Osteoblast (primary cell): ENCODE results near the gene FOXM1. TPM values are rescaled to one million over a fixed set of nuclear protein-coding genes. Genes with fewer than 3 reads are reported as not detected.

Experiments used
- DNase-seq: peaks from one replicate; pipeline ENCODE4 v3.0.0; 2011; ENCODE audit warnings: low spot score, mixed read lengths; ENCODE audit not compliant: insufficient read length; ENCODE audit errors: missing footprints
- H2AFZ ChIP-seq: 2 replicates; pipeline ENCODE4 v1.6.0; 2011; ENCODE audit warnings: mild to moderate bottlenecking, low read length
- H3K27ac ChIP-seq: 2 replicates; pipeline ENCODE4 v1.5.1; 2011; ENCODE audit warnings: mild to moderate bottlenecking, low read depth, low read length, moderate library complexity
- H3K27me3 ChIP-seq: 2 replicates; pipeline ENCODE4 v1.6.0; 2012; ENCODE audit warnings: mild to moderate bottlenecking, control low read depth, inconsistent platforms, low read length, moderate library complexity; ENCODE audit not compliant: insufficient read depth
- H3K36me3 ChIP-seq: 2 replicates; pipeline ENCODE4 v1.5.1; 2011; ENCODE audit warnings: mild to moderate bottlenecking, low read length, control low read depth, moderate library complexity; ENCODE audit not compliant: insufficient read depth
- H3K4me1 ChIP-seq: 2 replicates; pipeline ENCODE4 v1.5.1; 2011; ENCODE audit warnings: mild to moderate bottlenecking, low read length, control low read depth, moderate library complexity; ENCODE audit not compliant: insufficient read depth
- H3K4me2 ChIP-seq: 2 replicates; pipeline ENCODE4 v1.6.0; 2011; ENCODE audit warnings: mild to moderate bottlenecking, low read length; ENCODE audit not compliant: insufficient read depth
- H3K4me3 ChIP-seq: fragments of 200-600 bp; sonication (generic); 3 replicates; pipeline ENCODE4 v1.5.1; 2012; ENCODE audit warnings: mild to moderate bottlenecking, low read length, inconsistent platforms; ENCODE audit not compliant: insufficient read depth
- H3K79me2 ChIP-seq: 2 replicates; pipeline ENCODE4 v1.6.0; 2012; ENCODE audit warnings: mild to moderate bottlenecking, low read length, control low read depth, inconsistent platforms; ENCODE audit not compliant: insufficient read depth
- H3K9me3 ChIP-seq: 2 replicates; pipeline ENCODE4 v1.5.1; 2011; ENCODE audit warnings: low read depth, low read length, control low read depth
- H4K20me1 ChIP-seq: 2 replicates; pipeline ENCODE4 v1.6.0; 2012; ENCODE audit warnings: mild to moderate bottlenecking, low read length, control low read depth; ENCODE audit not compliant: insufficient read depth
- CTCF ChIP-seq: IDR thresholded peaks from 2 replicates; pipeline ENCODE4 v1.5.1; 2011; ENCODE audit warnings: mild to moderate bottlenecking, low read depth, low read length, moderate library complexity; ENCODE audit errors: extremely low read depth
- total RNA-seq: library from RNA; depleted of rRNA; stranded (reverse); fragments of >200 nt; gene quantifications from 2 replicates; pipeline ENCODE4 v1.2.3, GENCODE V29; 2012

Gene FOXM1
- total RNA-seq, 1 donor: 3.3 TPM

GRCh38 chr12:2829275-2829674 is 47.7 kb downstream of the FOXM1 start:
- Histone ChIP-seq H2AFZ (no peak overlapping the region), H3K27ac (no peak overlapping the region), H3K4me1 (peaks cover 11% of the 10 kb centered on the region), H3K4me3 (no peak overlapping the region), H3K4me2 (no peak overlapping the region), H3K36me3 (peaks cover 28% of the 10 kb centered on the region), H3K27me3 (peaks cover 2% of the 10 kb centered on the region), H3K79me2 (no peaks in the 10 kb centered on the region), H3K9me3 (no peaks in the 10 kb centered on the region), H4K20me1 (no peaks in the 10 kb centered on the region)
- no peak for TF ChIP-seq CTCF
- no peak for DNase-seq

DNA sequence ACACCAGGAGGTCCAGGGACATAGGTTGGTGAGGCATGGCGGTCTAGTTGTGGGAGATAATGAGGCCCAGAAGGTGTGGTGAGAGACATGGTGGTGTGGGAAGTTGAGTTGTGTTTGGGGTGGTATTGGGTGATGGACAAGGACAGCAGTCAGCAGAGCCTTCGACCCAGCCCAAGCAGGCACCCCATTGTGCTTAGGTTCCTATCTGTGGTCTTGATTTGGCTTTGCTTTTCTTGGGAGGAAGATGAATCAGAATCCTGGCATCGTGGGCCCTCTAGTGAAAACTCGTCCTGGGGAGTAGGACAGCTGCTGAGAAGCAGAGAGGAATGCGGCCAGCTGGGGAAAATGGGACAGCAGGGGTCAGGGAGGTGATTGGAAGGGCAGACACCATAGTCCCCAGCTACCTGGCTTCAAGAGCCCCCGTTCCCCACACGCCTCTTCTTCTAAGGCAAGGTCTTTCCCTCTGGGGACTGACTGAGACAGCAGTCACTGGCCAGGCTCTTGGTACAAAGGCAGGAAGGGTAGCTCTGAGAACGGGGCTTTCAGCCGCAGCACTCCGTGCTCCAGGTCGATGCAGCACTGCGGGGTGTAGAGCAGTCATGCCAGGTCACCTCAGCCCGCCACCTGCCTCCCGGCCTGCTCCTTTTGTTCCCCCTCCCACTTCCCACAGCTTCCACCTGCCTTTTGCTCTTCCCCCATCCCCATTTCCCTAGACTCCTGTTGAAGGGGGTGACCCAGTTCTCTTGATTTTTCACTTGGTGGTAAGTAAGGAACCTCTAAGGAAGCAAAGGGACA is 50.1 kb downstream of the FOXM1 start:
- Histone ChIP-seq H3K27ac (no peak overlapping the region), H3K27me3 (no peaks in the 10 kb centered on the region), H2AFZ (no peak overlapping the region), H3K4me1 (no peaks in the 10 kb centered on the region), H4K20me1 (no peaks in the 10 kb centered on the region), H3K9me3 (no peaks in the 10 kb centered on the region), H3K4me2 (no peak overlapping the region), H3K4me3 (no peak overlapping the region), H3K79me2 (no peaks in the 10 kb centered on the region), H3K36me3 (peaks cover 51% of the 10 kb centered on the region)
- peak; percentile 71 for DNase-seq
- no peak for TF ChIP-seq CTCF

- H3K79me2 ChIP-seq: no peaks in the 10 kb centered on the region
- no peak for DNase-seq
- no peak overlapping the region for H3K4me3 ChIP-seq
- no peak overlapping the region for H3K4me2 ChIP-seq
- H3K27ac ChIP-seq: no peak overlapping the region
- no peak for TF ChIP-seq CTCF
- H2AFZ ChIP-seq: no peak overlapping the region
- H4K20me1 ChIP-seq: no peaks in the 10 kb centered on the region
- H3K36me3 ChIP-seq: peaks cover 60% of the 10 kb centered on the region
- no peaks in the 10 kb centered on the region for H3K27me3 ChIP-seq
- no peaks in the 10 kb centered on the region for H3K4me1 ChIP-seq
- no peaks in the 10 kb centered on the region for H3K9me3 ChIP-seq
Measured at GRCh38 chr12:2826036-2826435, 50.9 kb downstream of the FOXM1 start.

- H3K27me3 ChIP-seq: no peaks in the 10 kb centered on the region
- no peak for DNase-seq
- H3K4me1 ChIP-seq: no peaks in the 10 kb centered on the region
- H3K79me2 ChIP-seq: no peaks in the 10 kb centered on the region
- no peak overlapping the region for H3K4me3 ChIP-seq
- no peaks in the 10 kb centered on the region for H3K9me3 ChIP-seq
- H3K27ac ChIP-seq: no peak overlapping the region
- TF ChIP-seq CTCF: no peak
- H3K36me3 ChIP-seq: peaks cover 65% of the 10 kb centered on the region
- H2AFZ ChIP-seq: no peak overlapping the region
- no peak overlapping the region for H3K4me2 ChIP-seq
- no peaks in the 10 kb centered on the region for H4K20me1 ChIP-seq
Measured at GRCh38 chr12:2825132-2825531, 51.8 kb downstream of the FOXM1 start.
